ENCODE results near the gene PRSS38. TPM values are rescaled to one million over a fixed set of nuclear protein-coding genes. Genes with fewer than 3 reads are reported as not detected.

PRSS38 gene
- total RNA-seq, 1 donor from 2014 or later, result not detected

- ATAC-seq (no peak), DNase-seq (ENCODE audit: low spot score) (no peak)
- intact Hi-C loops (cut with DNase I), result no loop called here
Measured at GRCh38 chr1:227790868-227791267, 24.6 kb upstream of the PRSS38 start.

- intact Hi-C loops (cut with DNase I), result no loop called here
Measured at GRCh38 chr1:227791425-227792143, 23.9 kb upstream of the PRSS38 start.

DNA sequence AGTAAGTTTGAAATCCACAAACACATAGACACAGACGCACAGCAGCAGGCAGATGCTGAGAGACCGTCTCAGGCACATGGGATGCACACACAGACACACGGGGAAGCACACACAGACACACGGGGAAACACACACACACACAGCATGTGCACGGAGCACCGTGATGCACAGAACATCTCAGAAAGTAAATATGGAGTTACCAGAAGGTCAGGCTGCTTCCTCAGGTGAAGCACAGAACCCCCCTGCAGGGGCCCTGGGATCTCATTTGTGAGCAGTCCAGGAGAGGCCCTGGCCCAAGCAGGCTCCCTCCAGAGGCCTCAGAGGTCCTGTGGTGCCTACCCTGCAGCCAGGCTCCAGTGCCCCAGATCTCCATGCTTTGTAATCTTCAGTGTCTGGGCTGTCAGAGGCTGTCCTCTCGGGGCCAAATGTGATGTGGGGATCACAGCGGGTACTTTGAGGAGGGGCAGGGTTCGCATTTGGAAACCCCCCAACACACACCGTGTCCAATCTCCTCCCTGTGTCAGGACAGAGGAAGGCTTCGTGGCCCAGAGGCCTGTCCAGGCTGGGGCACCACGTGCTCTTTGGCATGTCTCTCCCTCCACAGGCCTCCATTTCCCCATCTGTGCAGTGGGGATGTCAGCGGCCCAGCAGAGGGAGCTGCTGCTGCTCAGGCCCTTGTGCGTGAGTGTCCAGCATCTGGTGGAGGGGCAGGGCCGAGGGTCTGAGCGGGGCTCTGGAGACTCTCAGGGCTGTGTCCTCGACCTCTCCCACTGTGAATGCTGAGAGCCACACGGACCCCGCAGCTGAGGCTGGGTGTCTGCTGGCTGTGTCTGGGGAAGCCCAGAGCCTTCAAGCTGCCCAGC is 23.0 kb upstream of the PRSS38 start:
- DNase-seq (ENCODE audit: low spot score) (no peak), ATAC-seq (no peak)
- intact Hi-C loops (cut with DNase I), result no loop called here

More at GRCh38 chr1:227791425-227792143, 23.9 kb upstream of the PRSS38 start:
- DNase-seq (ENCODE audit: low spot score), result no peak
- no peak for ATAC-seq

DNA sequence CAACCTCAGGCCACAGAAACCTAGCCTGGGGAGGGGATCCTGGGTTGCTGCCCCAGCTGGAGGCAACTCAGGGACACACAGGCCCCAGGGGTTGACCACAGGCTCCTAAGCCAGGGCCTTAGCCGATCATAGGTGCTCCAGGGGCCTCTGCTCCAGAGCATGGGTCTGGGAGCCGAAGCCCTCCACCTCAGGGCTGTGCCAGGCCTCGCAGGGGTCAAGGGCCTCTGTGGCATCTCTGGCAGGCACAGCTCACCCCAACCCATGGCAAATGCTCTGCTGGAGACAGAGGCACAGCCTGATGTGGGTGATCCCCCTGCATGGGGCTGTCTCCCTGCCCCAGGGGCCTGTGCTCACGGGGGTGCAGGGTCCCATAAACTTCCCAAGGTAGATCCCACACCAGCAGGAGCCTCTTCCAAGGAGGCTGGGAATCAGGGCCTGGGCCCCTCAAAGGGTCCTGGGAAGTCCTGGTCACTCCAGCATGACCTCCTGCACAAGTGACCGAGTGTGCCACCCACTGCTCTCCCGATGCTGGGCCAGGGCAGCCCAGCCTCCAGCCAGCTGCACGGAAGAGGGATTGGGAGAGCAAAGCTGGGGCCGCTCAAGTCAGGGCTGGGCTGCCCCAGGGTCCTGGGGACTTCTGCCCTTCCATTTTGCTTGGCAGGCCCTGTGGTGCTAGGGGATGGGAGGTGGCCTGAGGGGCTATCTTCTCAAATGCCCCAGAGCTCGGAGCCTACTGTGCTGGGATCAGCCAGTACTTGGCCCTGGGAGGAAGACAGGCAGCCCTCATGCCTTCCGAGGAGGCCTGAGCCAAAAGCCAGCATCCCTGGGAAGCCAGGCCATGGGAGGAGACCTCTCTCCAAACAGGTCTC is 22.2 kb upstream of the PRSS38 start:
- intact Hi-C loops (cut with DNase I), result no loop called here
- no peak for DNase-seq (ENCODE audit: low spot score)
- ATAC-seq, result peak; percentile 15

DNA sequence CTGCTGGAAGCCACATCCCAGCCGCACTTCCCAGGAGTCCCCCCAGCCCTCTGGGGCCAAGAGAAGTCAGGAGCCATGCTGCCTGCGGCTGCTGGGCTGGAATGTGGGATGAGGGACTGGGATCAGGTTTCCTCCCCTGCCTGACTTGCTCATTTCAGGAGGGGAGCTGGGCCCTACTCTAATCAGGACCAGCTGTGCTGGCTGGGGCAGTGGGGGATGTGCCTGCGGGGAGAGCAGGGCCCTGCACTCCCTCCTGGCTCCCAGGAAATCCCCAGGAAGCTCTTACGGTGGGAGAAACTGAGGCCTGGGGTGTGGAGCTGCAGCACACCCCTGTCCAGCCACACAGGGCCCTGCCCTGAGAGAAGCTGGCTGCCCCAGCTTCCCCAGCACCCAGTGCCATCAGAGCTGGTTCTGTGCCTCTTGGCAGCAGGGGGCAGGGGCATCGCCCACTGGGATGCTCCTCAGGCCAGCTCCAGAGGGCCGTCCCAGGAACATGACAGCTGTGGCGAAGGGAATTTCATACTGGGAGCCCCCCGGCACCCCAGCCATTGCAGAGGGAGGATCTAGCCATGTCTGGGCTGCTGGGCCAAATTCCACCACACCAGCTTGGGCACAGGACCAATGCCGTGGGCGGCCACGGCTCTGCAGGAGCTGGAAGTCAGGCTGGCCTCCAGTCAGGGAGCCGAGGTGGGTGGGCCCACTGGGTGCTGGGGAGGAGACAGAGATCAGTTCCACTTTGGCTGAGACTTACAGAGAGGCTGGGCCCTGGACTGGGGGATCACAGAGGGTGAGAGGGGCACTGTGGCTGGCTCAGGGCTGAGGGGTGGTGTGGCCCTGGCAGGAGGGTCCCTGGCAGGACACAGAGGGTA is 21.3 kb upstream of the PRSS38 start:
- peak; percentile 87 for DNase-seq (ENCODE audit: low spot score)

GRCh38 chr1:227794817-227795192 is 20.7 kb upstream of the PRSS38 start:
- intact Hi-C loops (cut with DNase I), result no loop called here
- no peak for DNase-seq (ENCODE audit: low spot score)
- peak; percentile 23 for ATAC-seq

More for the DNA sequence above, 21.3 kb upstream of the PRSS38 start:
- peak; percentile 83 for ATAC-seq
- intact Hi-C loops (cut with DNase I), result no loop called here

GRCh38 chr1:227795732-227796131 is 19.7 kb upstream of the PRSS38 start:
- DNase-seq (ENCODE audit: low spot score), result no peak
- no peak for ATAC-seq
- intact Hi-C loops (cut with DNase I), result no loop called here

DNA sequence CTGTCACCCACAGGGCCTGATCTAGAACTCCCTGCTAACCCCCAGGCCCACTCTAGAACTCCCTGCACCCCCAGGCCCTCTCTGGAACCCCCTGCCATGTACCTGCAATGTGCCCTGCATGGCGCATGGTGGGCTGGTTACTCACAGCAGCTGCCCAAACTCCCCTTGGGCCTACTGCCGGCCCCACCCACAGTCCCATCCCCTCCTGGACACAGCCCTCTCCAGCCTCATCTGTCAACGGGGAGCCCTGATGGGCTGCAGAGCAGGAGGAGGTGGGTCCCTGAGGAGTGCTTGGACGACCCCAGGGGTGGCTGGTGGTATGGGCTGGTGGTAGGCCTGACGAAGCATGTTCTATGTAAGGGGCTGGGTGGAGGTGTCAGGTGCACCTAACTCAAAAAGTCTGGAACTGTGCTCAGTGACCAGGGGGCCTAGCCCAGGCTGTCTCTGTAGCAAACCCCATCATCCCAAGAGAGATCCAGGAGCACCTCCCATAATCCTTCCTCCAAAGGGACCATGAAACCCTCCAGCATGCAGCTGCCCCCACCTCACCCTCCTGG is 19.0 kb upstream of the PRSS38 start:
- DNase-seq (ENCODE audit: low spot score) (no peak), ATAC-seq (no peak)
- intact Hi-C loops (cut with DNase I), result no loop called here

DNA sequence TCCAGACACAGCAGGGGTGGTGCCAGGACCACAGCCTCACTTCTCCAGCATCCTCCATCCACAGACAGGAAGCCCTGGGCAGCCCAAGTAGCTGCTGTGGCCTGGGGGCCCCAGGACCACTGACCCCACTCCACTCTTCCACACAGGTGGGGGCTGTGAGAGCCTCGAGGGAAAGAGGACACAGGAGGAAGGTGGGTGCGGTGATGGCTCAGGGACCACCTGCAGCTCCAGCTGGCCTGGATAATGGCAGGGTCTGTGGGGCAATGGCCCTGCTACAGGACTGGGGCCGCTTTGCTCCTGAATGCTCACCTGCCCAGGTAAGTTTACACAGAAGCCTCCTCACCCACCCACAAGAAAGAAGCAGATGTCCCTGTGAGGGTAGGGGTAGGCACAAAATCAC is 18.3 kb upstream of the PRSS38 start:
- ATAC-seq (no peak), DNase-seq (ENCODE audit: low spot score) (no peak)
- intact Hi-C loops (cut with DNase I), result no loop called here

DNA sequence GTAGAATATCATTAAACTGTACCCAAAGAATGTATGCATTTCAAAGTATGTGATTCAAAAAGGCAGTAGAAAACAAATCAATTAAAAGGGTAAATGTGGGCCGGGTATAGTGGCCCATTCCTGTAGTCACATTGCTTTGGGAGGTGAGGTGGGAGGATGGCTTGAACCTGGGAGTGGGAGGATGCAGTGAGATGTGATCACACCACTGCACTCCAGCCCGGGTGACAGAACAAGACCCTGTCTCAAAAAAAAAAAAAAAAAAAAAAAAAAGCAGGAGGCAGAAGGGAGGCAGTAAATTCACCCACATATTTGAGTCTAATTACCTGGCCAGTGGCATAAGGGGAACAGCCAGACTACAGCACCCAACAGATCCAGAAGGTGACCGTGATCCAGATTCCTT is 17.9 kb upstream of the PRSS38 start:
- no peak for DNase-seq (ENCODE audit: low spot score)
- intact Hi-C loops (cut with DNase I), result no loop called here
- no peak for ATAC-seq

DNA sequence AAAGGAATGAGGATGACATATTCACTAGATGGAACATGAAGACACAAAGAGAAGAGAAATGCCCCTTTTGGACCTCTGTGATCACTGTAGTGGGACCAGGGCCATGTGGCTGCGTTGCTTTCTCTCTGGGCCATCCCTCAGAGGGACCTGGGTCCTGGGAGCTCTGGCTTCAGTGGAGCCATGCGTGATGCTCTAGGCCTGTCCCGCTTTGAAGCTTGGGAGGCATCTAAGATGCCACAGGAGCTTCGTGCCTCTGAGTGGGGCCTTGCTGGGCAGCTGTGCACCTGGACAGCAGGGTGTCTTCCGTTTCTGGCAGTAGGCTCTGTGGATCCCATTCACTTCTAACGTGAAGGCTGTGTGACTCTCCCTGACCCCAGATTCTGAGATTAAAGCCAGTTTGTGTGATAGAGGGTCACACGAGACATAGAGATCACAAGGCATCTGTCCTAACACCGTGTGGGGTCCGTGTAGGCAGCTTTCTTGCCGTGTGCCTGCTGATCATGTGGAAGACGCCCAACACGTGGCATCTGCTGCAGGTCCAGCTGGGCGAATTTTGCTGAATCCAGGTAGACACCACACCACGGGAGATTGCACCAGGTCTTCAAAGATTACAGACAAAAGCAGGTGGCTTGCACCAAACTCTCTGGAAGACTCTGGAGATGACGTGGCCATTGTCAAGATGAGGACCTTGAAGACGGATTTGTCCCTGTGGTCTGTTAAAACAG is 17.2 kb upstream of the PRSS38 start:
- intact Hi-C loops (cut with DNase I), result no loop called here
- ATAC-seq (no peak), DNase-seq (ENCODE audit: low spot score) (no peak)

DNA sequence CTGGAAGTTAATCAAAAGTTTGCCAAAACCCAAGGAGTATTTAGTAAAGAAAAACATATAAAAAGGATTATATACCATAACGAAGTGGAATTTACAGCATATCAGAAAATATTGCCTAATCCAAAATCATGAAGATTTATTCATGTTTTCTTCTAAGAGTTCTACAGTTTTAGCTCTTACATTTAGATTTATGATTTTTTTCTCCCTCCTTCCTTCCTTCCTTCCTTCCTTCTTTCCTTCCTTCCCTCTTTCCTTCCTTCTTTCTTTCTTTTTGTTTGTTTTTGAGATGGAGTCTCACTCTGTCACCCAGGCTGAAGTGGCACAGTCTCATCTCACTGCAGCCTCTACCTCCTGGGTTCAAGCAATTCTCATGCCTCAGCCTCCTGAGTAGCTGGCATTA is 15.7 kb upstream of the PRSS38 start:
- ATAC-seq, result no peak
- intact Hi-C loops (cut with DNase I), result no loop called here
- DNase-seq (ENCODE audit: low spot score), result no peak

DNA sequence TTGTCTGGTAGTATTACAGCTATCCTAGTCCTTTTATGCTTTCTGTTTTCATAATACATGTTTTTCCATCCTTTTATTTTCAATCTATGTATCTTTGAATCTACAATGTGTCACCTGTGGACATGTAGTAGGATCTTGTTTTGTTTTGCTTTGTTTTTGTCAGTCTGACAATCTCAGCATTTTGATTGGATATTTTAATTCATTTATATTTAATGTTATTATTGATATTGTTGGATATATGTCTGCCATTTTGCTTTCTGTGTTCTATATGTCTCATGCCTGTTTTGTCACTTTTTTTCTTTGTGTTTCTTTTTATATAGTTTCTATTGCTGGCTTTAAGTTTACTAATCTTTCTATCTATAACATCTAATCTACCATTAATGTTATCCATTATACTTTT is 11.5 kb upstream of the PRSS38 start:
- ATAC-seq (no peak), DNase-seq (ENCODE audit: low spot score) (no peak)
- intact Hi-C loops (cut with DNase I), result no loop called here

DNA sequence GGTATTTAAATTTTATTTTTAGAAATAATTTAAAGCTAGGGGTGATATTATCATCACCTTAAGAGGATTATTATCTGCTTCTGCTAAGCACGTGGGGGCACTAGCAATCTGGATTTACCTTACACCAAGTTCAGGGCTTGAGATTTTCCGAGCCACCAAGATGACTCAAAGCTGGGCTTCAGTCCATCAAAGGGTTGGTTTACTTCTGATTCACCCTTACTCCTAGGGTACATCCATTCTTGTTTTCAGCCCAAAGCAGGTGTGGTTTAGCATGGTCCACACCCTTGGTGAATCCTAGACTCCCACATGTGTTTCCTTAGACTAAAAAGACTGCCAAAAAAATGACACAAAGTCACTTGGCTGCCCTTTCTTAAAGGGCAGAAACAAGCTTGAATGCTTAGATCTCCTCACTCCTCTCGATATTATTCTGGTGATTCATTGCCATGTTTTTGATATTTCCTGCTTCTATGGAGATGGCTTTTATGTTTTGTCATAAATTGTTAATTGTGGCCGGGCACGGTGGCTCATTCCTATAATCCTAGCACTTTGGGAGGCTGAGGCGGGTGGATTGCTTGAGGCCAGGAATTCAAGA is 9.8 kb upstream of the PRSS38 start:
- DNase-seq (ENCODE audit: low spot score) (no peak), ATAC-seq (peak; percentile 53)
- intact Hi-C loops (cut with DNase I), result no loop called here

DNA sequence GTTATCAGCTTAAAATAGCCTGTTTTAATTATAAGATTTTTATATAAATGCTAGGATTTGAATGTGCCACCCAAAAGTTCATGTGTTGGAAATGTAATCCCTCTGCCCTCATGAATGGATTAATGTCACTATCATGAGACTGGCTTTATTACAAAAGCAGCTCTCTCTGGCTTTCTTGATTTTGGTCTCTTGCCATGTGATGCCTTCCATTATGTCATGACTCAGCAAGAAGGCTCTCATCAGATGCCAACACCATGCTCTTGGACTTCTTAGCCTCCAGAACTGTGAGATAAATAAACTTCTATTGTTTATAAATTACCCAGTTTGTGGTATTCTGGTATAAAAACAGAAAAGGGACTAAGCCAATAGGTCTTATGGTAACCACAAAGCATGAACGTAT is 6.9 kb upstream of the PRSS38 start:
- ATAC-seq (no peak), DNase-seq (ENCODE audit: low spot score) (no peak)
- intact Hi-C loops (cut with DNase I), result no loop called here

DNA sequence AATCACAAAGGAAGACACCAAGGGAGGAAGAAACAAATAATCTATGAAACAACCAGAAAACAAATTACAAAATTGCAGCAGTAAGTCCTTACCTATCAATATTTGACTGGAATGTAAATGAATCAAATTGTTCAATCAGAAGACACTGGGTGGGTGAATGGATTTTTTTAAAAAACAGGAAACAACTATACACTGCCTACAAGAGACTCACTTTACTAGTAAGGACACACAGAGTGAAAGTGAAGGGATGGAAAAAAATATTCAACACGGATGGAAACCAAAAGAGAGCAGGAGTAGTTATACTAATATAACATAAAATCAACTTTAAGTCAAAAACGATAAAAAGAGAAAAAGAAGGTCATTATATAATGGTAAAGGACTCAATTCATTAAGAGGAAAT is 6.4 kb upstream of the PRSS38 start:
- DNase-seq (ENCODE audit: low spot score) (no peak), ATAC-seq (no peak)
- intact Hi-C loops (cut with DNase I), result no loop called here

DNA sequence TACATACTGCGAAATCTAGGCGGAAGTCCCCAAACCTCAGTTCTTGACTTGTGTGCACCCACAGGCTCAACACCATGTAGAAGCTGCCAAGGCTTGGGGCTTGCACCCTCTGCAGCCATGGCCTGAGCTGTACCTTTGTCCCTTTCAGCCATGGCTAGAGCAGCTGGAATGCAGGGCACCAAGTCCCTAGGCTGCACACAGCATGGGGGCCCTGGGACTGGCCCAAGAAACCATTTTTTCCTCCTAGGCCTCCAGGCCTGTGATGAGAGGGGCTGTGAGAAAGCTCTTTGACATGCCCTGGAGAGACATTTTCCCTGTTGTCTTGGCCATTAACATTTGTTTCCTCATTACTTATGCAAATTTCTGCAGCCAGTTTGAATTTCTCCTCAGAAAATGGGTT is 1.5 kb upstream of the PRSS38 start:
- DNase-seq (ENCODE audit: low spot score) (no peak), ATAC-seq (no peak)
- intact Hi-C loops (cut with DNase I), result no loop called here
